CD4-positive, alpha-beta T cell treated with Interferon gamma for 1 hour (primary cell): Measurements from ENCODE around the gene CD38.

Experiments used
- DNase-seq: peaks from one replicate; pipeline ENCODE4 v3.0.0-alpha.2; 2020

Gene CD38

DNA sequence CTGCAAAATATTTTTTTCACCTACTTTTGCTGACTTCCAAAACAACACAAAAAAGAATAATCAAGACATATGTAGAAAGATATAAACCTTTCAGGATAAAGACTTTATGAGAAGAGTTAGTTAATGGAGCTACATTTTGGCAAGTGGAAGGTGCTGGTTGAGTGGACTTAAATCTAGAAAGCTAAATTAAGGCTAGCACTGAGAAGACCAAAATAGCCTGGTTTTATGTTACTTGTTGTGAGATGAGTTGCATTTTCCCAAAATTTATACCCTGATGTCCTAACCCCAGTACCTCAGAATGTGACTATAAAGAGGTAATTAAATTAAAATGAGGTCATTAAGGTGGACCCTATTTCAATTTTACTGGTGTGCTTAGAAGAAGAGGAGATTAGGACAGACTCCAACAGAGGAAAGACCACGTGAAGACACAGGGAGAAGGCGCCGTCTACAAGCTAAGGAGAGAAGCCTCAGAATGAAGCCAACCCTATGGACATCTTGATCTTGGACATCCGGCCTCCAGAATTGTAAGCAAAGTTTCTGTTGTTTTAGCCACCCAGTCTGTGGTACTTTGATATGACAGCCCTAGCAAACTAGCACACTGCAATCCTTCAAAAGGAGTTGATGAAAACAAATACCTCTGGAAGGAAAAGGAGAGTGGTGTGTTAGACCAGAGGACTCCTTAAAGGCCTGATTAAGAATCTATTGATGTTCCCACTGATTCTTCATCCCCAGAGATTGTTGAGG is 93.0 kb downstream of the CD38 start:
- no peak for DNase-seq

DNA sequence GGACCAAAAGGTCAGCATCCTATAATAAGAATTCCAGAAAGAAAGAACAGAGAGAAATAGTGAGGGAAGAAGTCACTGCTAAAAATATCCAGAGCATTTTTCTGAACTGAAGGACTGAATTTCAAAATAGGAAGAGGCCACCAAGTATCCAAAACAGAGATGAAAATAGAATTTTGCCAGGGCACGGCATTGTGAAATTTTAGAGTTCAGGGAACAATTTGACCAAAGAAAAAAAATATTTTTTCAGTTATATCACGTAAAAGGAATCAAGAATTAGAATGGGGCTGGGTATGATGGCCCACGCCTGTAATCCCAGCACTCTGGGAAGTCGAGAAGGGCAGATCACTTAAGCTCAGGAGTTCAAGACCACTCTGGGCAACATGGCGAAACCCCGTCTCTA is 95.0 kb downstream of the CD38 start:
- DNase-seq: no peak

DNA sequence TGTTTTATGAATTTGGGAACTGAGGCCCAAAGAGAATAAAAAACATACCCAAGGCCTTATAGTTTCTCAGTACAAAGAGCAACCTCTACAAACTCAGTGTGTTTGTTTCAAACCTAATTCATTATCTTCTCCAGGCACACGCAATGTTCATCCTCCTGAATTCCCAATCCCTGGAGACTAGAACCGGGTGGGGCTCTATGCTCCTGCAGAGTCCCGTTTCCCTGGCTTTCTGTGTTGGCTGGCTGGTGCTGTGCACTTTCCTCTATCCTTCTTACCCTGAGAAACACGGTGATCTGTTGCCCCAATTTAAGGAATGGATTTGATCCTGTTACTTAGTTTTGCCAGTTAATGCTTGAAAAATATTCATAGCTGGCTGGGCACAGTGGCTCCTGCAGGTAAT is 96.5 kb downstream of the CD38 start:
- DNase-seq: no peak

DNA sequence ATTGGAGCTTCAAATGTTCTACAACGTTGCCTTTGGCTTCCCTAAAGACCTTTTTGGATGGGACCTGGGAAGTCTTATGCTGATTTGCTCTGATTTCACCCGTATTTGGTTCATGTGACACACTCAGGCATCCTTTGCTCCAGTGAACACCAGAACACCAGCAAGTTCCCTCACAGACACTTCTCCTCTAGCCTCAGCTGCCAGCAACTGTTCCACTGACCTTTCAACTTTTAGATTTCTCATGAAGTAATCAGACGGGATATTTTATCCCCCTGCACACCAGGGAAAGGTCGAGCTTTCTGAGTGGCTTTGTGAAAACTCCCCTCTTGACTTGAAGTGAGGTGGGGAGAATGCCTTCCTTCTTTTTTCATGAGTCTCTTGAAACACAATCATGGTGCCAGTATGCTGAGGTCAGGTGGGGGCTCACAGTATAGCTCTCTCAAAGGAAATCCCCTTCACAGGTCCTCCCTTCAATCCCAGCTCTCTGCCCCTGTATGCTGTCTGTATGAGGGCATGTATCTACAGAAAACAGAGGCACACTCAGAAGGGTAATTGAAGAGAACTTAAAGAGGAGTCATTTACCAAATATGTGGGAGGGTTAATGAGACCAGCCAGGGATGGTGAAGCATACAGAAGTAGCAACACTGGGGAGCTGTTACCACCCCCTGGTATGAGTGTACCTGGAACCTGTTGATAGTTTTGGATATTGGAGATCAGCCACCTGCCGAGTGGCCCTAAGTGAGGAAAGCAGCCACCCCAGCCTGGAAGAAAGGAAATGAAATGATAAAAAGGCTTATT is 97.7 kb downstream of the CD38 start:
- DNase-seq: no peak

DNA sequence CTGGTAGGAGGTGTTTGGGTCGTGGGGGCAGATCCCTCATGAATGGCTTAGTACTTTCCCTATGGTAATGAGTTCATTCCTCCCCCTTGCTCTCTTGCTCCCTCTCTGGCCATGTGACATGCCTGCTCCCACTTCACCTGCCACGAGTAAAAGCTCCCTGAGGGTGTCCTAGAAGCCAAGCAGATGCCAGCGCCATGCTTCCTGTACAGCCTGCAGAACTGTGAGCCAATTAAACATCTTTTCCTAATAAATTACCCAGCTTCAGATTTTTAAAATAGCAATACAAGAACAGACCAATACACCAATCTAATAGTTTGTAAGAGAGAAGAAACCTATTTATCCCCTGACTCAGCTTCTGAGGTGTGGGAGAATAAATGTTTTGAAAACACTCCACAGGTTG is 99.9 kb downstream of the CD38 start:
- DNase-seq: no peak

DNA sequence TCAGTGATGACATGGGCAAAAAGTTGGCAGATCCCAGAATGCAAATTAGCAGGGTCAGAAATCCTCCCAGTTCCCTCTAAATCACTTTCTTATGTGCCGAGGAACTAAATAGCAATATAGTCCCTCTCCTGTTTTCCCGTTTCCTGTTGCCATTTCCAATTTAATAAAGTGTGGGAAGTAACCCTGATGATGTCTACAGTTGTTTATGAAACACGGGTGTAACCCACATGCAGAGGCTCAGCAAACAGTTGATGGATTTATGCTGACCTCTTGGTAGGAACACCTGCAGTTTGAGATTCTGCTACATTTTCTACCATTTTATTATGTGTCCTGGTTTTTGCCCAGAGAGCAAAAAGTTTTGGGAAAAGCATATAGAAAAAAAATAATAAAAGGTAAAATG is 103.7 kb downstream of the CD38 start:
- no peak for DNase-seq

DNA sequence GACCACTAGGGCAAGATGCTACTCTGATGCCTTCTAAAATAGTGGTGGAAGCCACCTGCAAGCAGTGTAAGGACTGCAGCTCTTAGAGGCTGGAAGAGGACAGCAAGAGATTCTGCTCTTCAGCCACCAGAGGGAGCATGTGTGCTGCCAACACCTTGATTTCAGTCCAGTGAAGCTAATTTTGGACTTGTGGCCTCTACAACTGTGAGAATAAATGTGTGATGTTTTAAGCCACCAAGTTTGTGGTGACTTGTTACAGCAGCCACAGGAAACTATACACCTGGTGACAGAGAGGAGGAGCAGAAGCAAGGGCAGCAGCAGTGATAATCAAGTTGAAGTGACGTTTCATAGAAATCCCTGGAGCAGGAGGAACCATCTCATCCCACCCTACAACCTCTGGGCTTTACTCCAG is 104.6 kb downstream of the CD38 start:
- DNase-seq: peak; percentile 57

DNA sequence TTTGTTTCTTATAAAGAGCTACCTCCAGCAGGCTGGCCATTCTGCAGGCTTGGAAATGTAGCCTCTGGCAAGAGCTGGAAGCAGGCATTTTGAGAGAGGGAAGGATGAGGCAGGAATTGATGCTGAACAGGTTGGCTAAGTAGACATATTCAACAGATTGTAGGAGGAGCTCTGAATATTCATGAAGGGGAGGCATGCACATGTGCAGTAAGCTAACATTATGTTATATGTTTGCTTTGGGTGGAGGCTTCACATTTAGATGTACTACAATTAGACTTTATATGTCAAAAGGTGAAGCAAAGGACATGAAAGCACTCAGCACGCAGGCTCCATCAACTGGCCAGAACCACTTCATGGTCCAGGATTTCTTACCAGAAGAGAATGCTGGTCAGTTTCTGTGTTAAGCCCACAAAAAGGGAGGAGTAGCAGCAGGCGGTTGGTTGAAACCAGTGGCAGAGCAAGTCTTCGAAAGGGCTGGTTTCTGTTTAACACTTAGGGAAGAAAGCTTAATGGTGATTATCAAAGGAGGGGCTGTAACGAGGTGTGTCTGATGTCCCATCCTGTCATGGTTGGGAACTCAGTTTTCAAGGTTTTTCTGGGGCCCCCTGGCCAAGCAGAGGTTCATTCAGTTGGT is 105.6 kb downstream of the CD38 start:
- no peak for DNase-seq

DNA sequence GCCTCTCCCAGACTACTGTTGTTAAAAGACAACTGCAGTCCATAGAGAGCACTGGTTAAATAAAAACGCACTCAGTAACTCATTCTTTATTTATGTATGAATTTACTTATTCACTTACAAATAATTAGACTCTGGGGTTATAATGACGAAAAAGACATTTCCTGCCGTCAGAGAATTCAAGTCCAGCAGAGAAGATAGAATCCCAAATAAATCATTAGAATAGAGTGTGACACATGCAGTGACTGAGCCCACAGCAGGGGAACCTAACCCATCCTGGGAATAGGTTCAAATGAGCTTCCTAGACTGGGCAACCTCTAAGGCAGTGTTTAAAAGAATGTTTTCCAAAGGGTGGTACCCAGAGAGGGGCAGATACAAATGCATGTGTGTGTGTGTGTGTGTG is 106.5 kb downstream of the CD38 start:
- no peak for DNase-seq

DNA sequence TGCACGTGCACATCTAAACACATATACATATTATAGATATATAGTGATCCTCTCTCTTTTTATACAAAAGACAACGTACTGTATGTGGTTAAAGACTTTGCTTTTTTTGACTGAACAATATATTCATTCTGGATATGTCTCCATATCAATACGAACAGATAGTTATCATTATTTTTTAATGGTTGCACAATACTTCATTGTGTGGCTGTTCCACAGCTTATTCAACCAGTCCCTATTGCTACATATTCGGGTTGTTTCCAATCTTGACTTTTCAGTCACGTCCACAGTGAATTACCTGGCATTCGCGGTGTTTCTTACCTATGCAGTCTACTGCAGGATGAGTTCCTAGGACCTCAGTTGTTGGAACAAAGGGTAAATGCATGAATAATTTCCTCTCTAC is 107.3 kb downstream of the CD38 start:
- no peak for DNase-seq

DNA sequence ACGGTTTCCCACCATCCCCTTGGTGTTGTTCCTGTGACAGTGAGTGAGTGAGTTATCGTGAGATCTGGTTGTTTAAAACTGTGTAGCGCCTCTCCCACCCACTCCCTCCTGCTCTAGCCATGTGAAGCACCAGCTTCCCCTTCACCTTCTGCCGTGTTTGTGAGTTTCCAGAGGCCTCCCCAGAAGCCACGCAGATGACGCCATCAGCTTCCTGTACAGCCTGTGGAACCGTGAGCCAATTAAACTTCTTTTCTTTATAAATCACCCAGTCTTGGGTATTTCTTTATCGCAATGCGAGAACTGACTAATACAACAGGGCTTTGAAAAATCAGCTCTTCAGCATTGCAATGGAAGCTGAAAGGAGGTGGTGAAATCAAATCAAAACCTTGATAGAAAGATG is 110.4 kb downstream of the CD38 start:
- DNase-seq: no peak

DNA sequence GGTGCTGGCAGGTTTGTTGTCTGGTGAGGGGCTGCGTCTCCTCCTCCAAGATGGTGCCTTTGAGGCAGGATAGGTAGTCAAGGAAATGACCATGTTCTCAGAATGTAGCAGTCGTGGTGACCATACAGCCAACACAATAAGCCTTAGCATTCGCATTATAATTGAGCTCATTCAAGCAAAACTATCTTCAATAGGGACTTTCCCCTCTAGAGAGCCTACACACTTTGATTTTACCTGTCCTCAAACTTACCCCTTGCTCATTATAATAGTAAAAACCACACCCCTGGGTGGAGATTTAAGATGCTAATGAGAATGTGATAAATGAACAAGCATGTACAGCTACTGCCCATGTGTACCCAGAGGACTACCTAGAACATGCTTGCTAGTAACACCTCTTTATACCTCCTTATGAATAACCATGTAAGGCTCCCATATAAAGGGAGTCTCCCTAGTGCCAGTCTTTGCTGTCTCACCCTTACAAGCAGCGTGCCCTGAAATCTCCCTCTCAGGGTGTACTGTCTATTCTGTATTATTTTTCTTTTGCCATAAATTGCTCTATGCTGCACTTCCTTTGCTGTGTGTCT is 112.2 kb downstream of the CD38 start:
- DNase-seq: no peak

DNA sequence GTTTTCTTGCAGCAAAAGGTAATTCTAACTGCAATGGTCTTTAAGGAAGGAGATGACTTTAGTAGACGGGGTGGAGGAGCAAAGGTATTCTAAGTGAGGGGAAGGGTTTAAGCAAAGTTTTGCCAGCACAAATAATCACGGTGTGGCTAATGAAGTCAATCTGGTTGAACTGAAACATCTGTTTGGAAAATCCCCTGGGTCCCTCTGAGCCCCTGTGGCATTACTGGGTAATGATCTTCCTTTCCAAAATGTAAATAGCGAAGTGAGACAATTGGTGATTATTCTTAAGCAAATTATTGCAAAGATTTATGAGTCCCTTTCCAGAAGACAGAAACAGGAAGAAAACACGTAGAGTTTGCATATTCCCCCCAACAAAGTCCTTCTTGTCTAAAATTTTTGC is 113.2 kb downstream of the CD38 start:
- DNase-seq: no peak

DNA sequence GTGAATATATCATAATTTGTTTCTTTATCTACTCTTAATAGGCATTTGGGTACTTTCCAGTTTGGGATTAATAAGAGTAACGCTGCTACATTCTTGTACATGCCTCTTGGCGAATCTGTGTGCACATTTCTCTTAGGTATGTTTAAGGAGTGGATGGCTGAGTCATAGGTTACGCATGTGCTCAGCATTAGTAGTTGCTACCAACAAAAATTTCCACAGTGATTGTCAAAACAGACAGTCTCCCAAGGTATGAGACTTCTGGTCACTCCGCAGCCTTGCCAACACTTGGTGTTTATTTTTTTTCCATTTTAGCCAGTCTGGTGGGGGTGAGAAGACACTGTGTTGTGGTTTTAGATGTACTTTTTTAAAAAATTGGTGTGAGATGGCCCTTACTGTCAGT is 115.8 kb downstream of the CD38 start:
- DNase-seq: no peak

DNA sequence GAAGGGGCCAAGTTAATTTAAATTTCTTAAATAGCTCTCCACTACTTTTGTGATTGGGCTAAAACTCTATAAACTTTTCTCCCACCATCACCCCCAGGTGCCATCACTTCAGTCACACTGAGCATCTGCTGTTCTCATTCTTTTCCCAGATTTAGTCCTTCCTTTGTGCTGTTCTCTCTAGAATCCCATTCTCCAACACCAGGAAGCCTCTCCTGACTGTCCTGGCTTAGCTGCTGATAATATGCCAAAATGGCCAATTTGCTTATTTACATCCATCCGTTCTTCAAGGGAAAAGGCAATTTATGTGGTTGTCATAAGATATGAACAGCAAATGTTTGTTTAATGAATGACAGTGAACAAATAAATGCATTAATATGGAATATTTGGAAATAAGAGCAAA is 116.3 kb downstream of the CD38 start:
- DNase-seq: no peak

DNA sequence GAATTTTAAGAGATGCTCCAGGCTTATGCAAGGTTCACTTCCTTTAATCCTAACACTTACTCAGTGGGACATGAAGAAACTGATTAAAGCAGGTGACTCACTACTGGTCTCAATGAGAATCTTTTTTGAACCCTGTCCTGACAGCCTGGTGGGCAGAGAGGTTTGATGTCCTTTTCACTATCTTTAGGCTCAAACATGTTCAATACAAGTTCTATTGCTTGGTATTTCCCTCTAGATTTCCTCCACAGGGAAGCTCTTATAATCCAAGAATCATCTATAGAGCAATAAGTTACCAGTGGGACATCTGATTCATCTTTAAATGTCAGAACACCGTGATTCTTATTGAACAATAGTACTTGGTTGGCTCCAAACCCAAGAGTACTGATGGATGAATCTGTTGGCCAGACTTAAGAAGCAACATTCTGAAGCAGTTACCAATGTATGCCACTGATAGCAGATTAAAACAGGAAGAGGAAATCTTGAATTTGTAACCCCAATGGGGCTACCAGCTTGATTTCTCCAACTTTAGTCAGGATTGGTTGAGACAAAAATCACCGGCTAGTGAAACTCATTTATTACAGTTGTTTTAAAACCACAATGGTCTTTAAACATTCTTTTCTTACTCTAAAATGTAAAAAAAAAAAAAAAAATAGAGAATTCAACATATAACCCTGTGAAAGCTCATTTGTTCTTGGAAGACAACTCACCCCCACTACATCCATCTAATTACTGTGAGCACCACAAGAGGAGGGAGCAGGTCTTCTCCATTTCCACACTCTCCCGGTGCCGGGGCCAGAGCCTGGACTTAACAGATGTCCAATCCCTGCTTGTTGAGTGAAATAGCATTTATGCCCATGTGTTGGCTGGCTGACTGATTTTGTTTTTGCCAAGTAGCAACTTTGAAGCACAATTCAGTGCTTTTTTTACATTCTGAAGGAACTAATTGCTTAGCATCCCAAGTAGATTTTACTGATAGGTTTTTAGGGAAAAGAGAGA is 117.1 kb downstream of the CD38 start:
- DNase-seq: no peak

DNA sequence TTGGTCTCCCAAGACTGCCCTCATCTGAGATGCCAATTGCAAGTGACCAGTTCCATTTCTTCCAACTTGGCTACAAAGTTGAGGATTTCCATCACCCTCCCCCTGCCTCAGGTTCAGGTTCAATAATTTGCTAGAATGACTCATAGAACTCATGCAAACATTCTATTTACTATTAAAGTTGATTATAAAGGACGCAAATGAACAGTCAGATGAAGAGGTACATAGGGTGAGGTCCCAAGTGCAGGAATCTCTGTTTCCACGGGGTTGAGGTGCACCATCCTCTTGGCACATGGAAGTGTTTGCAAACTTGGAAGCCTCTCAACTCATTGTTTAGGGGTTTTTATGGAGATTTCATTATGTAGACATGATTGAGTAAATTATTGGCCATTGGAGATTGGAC is 119.4 kb downstream of the CD38 start:
- no peak for DNase-seq

DNA sequence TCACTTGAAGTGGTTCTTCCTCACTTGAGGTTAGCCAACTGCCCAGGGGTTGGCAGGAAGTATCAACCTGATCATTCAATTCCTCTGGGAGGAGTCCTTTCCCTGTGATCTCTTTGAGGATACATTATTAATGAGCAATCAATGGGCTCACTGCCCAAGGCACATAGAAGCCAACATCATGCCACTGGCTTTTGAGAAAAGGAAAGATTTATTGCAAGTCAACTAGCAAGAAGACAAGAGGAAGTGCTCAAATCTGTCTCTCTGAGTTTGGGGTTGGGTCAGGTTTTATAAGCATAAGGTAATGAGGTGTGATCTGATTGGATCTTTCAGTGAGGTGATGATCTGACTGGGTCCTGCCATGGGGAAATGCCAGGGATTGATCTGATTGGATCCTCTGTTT is 120.8 kb downstream of the CD38 start:
- no peak for DNase-seq

DNA sequence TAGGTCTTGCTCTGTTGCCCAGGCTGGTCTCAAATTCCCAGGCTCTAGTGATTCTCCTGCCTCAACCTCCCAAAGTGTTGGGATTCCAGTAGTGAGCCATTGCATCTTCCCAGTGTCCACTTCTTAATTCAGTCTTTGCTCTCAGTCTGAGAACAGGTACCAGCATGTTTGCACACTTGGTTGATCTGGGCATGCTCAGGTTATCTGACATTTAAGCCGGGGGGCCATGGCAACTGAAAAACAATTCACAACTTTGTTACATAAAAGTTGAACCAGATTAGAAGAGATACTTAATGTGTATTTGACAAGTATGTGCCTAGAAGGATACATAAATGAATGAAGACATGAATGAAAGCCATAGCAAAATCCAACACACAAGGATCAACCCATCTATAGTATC is 121.4 kb downstream of the CD38 start:
- DNase-seq: no peak

DNA sequence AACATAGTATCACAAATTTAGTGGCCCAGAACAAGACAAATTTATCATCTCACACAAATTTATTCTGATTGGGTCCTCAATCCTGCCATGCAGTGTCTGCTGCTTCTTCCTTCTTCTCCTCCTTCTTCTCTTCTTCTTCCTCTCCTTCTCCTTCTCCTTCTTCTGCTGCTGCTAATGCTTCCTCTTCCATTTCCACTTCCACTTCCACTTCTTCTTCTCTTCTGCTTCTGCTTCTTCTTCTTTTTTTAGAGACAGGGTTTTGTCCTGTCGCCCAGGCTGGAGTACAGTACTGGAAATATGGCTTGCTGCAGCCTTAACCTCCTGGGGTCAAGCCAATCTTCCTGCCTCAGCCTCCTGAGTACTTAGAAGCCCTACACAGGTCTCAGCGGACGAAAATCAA is 122.9 kb downstream of the CD38 start:
- DNase-seq: no peak

DNA sequence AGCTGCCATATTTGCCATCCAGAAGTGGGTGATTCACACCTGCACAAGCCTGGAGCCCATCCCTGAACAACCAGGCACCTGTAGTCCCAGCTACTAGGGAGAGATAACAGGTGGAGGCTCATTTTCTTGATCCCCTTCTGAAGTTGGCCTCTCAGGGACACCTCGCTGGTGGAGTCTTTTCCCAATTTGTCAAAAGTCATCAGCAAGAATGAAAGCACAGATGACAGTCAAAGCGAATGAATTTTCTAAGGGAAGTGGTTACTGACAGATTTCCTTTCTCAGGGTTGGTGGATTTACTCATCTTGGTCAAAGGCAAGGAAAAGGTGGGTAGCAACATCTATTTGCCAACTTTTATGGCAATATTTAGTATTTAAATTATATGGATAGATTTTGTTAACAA is 123.9 kb downstream of the CD38 start:
- DNase-seq: no peak

DNA sequence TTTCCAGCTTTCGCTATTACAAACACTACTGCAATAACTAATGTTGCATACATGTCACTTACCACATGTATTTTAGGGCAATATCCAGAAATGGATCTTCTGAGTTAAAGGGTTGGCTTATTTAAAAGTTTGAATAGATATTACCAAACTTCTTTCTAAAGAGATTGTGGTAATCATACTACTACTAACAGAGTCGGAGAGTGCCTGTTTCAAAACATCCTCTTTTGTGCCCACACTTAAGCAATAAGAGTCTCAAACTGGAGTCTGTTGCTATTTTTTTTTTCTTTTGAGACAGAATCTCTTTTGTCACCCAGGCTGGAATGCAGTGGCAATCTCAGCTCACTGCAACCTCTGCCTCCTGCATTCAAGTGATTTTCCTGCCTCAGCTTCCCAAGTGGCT is 124.6 kb downstream of the CD38 start:
- no peak for DNase-seq
